HEK293T (cell line): ENCODE data around the gene HTRA2.

Experiments used
- CTCF ChIA-PET: fragments of 350-600 bp; formaldehyde crosslinking; extraction: SDS; loops from one replicate; lab custom pipeline; 2021; ENCODE audit warnings: antibody characterized with exemption, inconsistent platforms; lab: Yijun Ruan, JAX
- POLR2A ChIA-PET: fragments of 350-600 bp; formaldehyde crosslinking; extraction: SDS; loops from one replicate; lab custom pipeline; 2020; ENCODE audit warnings: antibody characterized with exemption, inconsistent platforms; lab: Yijun Ruan, JAX
- DNase-seq: peaks from one replicate; pipeline ENCODE4 v3.0.0; 2012; ENCODE audit warnings: mixed read lengths; ENCODE audit errors: extremely low spot score
- ARNT ChIP-seq: fragments of 450-650 bp; IDR thresholded peaks from 2 replicates; pipeline ENCODE4 v1.6.1; 2017; ENCODE audit warnings: mild to moderate bottlenecking
- BHLHE40 ChIP-seq: fragments of 450-650 bp; IDR thresholded peaks from 2 replicates; pipeline ENCODE4 v1.6.1; 2016; ENCODE audit warnings: mild to moderate bottlenecking, moderate library complexity, borderline replicate concordance
- CTBP1 ChIP-seq: fragments of 450-650 bp; IDR thresholded peaks from 2 replicates; pipeline ENCODE4 v1.6.1; 2016; ENCODE audit warnings: borderline replicate concordance
- ELF4 ChIP-seq: fragments of 450-650 bp; IDR thresholded peaks from 2 replicates; pipeline ENCODE4 v1.6.1; 2017; ENCODE audit warnings: antibody characterized with exemption
- FOXA1 ChIP-seq: fragments of 450-650 bp; IDR thresholded peaks from 2 replicates; pipeline ENCODE4 v1.6.1; 2016; ENCODE audit warnings: mild to moderate bottlenecking
- FOXK2 ChIP-seq: fragments of 450-650 bp; IDR thresholded peaks from 2 replicates; pipeline ENCODE4 v1.6.1; 2016; ENCODE audit warnings: mild to moderate bottlenecking
- FOXM1 ChIP-seq: fragments of 450-650 bp; IDR thresholded peaks from 2 replicates; pipeline ENCODE4 v1.6.1; 2017; ENCODE audit warnings: mild to moderate bottlenecking, borderline replicate concordance
- HDGF ChIP-seq: fragments of 450-650 bp; IDR thresholded peaks from 2 replicates; pipeline ENCODE4 v1.6.1; 2017; ENCODE audit warnings: antibody characterized with exemption, borderline replicate concordance
- L3MBTL2 ChIP-seq: fragments of 450-650 bp; conservative IDR thresholded peaks from 2 replicates; pipeline ENCODE4 v1.6.1; 2016; ENCODE audit warnings: mild to moderate bottlenecking
- LEF1 ChIP-seq: fragments of 450-650 bp; IDR thresholded peaks from 2 replicates; pipeline ENCODE4 v1.6.1; 2017; ENCODE audit warnings: mild to moderate bottlenecking, borderline replicate concordance
- NFRKB ChIP-seq: fragments of 450-650 bp; IDR thresholded peaks from 2 replicates; pipeline ENCODE4 v1.6.1; 2016; ENCODE audit warnings: mild to moderate bottlenecking, moderate library complexity
- SP1 ChIP-seq: fragments of 450-650 bp; IDR thresholded peaks from 2 replicates; pipeline ENCODE4 v1.6.1; 2017
- SUZ12 ChIP-seq: fragments of 450-650 bp; IDR thresholded peaks from 2 replicates; pipeline ENCODE4 v1.6.1; 2016; ENCODE audit warnings: mild to moderate bottlenecking
- TARDBP ChIP-seq: fragments of 450-650 bp; IDR thresholded peaks from 2 replicates; pipeline ENCODE4 v1.6.1; 2016
- ZNF384 ChIP-seq: fragments of 450-650 bp; IDR thresholded peaks from 2 replicates; pipeline ENCODE4 v1.6.1; 2016
- TF ChIP-seq, protein P1 (sequence below): fragments of 450-650 bp; IDR thresholded peaks from 2 replicates; pipeline ENCODE4 v1.6.1; 2016

The HTRA2 gene

DNA sequence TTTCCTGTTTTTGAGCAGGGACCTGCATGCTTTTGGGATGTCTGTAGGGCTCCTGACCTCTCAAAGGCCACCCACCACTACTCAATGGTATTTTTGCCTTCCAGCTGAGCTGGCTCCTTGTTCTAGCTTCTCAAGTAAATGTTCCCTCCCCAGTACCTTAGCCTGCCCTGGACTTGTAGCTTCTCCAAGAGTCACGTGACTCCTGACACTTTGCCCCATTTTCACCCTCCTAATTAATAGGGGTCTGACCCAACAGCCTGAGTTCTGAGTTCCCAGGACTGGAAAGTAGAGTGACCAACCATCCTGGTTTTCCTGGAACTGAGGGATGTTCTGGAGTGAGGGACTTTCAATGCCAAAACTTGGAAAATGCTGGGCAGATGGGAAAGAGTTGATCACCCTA, 34.3 kb upstream of the HTRA2 start:
- TF ChIP-seq LEF1, result no peak
- TF ChIP-seq CTBP1, result no peak
- TF ChIP-seq SUZ12, result no peak
- TF ChIP-seq ARNT, result no peak
- TF ChIP-seq FOXM1, result no peak
- TF ChIP-seq TARDBP, result no peak
- TF ChIP-seq, protein P1, sequence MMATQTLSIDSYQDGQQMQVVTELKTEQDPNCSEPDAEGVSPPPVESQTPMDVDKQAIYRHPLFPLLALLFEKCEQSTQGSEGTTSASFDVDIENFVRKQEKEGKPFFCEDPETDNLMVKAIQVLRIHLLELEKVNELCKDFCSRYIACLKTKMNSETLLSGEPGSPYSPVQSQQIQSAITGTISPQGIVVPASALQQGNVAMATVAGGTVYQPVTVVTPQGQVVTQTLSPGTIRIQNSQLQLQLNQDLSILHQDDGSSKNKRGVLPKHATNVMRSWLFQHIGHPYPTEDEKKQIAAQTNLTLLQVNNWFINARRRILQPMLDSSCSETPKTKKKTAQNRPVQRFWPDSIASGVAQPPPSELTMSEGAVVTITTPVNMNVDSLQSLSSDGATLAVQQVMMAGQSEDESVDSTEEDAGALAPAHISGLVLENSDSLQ, result no peak
- no peak for TF ChIP-seq SP1
- ChIA-PET POLR2A (no interaction called here), CTCF (no interaction called here)
- DNase-seq, result no peak

DNA sequence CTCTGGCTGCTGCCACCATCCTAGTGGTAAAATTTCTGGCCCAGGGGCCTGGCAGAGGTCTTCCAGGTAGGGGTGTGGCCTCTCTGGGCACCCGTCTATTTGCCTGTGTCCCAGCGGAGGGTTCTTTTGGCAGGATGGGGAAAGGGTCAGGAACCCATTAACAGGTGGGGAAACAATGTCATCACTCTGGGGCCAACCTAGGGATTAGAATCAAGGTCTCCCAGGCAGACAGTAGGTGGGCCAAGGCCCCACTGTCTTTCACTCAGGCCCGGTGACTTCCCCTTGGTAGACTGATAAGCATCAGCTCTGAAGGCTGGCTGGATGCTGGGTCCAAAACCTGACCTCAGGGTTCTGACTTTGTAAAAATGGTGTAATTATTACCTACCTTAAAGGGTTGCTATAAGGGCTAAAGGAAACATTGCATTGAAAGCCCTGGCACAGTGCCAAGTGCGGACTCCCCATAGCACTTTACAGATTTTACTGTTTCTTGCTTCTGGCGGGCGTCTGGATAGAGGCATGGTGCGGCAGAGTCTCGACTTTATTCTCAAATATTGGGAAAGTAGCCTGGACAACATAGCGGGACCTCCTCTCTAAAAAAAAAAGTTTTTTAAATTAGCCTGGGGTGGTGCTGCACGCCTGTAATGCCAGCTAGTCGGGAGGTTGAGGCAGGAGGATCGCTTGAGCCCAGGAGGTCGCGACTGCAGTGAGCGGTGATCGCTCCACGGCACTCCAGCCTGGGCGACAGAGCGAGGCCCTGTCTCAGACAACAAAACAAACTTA, 32.5 kb upstream of the HTRA2 start:
- TF ChIP-seq HDGF, result no peak
- no peak for TF ChIP-seq L3MBTL2
- TF ChIP-seq, protein P1, result no peak
- no peak for TF ChIP-seq TARDBP
- no peak for TF ChIP-seq NFRKB
- TF ChIP-seq ZNF384, result no peak
- TF ChIP-seq SP1, result no peak
- no peak for TF ChIP-seq LEF1
- no peak for TF ChIP-seq FOXM1
- no peak for TF ChIP-seq CTBP1
- TF ChIP-seq ELF4, result no peak
- no peak for TF ChIP-seq BHLHE40
- no peak for TF ChIP-seq SUZ12
- TF ChIP-seq FOXA1, result no peak
- TF ChIP-seq ARNT, result no peak
- TF ChIP-seq FOXK2, result no peak
- ChIA-PET POLR2A (no interaction called here), CTCF (no interaction called here)
- DNase-seq, result no peak

DNA sequence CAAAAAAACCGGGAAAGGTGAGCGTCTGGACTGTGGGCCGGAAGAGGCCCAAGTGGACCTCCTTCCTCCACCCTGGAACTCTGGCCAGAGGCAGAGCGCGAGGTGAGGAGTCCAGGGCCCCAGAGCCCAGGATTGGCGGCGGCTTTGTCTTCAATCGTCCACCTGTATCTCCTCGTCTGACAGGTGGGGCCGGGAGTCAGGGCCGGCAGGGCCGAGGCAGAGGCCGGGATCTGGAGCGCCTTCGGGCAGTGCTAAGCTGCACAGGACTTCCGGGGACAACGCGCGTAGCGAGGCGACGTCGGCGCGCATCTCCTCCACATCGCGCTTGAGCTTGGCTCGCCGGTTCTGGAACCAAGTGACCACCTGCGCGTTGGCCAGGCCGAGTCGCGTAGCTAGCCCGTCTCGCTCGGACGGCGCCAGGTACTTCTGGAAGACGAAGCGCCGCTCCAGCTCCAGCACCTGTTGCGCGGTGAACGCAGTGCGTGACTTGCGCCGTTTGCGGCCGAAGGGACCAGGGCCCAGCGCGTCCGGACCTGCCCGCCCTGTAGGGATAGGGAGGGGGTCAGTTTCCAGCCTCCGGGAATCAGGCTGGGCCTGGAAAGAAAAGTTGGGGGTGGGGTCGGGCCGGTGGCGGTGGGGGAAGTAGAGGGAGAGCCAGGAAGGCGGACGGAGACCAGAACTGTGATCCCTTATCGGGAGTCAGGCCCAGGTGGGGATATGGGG, 31.8 kb upstream of the HTRA2 start:
- TF ChIP-seq ELF4 (no peak), CTBP1 (no peak), FOXM1 (no peak), L3MBTL2 (no peak), FOXA1 (no peak), ZNF384 (no peak), SUZ12 (no peak), BHLHE40 (no peak), TARDBP (no peak), HDGF (no peak), NFRKB (no peak), FOXK2 (no peak), ARNT (no peak), LEF1 (no peak), SP1 (no peak)
- TF ChIP-seq, protein P1, result no peak
- DNase-seq, result no peak
- POLR2A ChIA-PET, result no interaction called here
- CTCF ChIA-PET, result no interaction called here

DNA sequence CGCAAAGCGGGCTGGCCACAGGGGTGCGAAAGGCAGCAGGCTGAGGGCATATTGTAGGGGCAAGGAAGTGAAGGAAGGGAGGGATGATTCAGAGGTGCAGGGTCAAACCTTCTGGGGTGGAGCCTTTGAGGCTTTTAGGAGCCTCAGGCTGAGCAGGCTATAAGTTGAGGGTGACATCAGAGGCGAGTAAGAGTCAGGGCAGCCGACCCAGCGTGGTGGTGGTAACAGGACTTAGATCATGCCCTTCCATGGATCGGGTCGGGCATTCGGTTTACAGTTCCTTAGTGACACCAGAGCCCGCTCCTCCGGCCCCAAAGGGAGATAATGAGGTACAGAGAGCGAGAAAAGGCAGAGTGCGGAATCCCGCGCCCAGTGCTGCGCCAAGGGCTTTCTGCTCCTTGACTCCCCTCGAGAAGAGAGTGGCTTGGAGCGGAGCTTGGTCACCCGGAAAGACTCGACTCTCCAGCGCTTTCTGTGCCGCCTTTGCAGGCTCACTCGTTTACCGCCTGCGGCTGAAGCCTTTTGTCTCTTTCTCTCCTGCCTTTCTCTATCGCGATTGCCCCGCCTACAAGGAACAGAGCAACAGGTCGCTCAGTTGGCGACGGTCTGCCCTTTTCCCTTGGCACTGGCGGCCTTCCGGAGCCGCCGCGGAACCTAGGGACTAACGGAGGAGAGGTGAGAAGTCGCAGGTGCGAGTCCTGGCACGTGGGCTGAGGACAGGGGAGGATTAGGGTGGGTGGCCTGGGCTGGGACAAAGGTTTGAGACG, 31.1 kb upstream of the HTRA2 start:
- no peak for DNase-seq
- ChIA-PET CTCF (no interaction called here), POLR2A (no interaction called here)
- TF ChIP-seq SUZ12 (no peak), HDGF (no peak), LEF1 (no peak), ARNT (no peak), NFRKB (no peak), ZNF384 (no peak), FOXK2 (no peak), CTBP1 (no peak), FOXA1 (no peak), BHLHE40 (no peak), SP1 (no peak)

DNA sequence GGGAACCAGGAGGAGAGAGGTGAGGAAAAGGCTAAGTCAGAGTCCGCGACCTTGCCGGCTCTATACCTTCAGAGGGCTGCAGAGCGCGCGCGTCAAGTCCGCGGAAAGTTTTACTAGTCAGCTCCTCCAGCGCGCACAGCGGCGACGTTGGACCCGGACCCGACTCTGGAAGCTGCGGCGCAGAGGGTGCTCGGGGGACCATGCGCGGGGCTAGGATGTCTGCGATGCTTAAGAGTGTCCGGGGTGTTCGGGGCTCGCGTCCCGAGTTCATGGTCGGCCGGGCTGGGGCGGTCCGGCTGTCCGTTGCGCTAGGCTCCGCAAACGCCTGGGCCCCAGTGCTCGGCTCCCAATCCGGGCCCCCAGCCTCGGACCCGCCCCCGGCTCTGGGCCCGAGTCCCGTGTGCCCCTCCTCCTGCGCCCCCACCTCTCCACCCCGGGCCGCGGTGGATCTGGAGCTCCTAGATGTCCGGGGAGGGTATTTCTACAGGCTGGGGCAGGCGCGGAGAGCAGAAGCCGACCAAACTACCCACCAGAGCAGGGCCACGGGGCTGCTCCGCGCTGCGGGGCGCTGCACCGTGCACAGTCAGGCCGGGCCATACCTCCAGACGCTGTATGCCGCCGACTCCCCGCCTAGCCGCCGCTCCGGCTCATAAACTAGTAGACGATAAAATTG, 30.3 kb upstream of the HTRA2 start, which contains the start of gene LBX2:
TSS of gene LBX2 (minus strand) at position 337 of the 673 bp plus-strand sequence. CDS start at position 271, 66 bp downstream.
- ChIA-PET CTCF (no interaction called here), POLR2A (no interaction called here)
- DNase-seq, result no peak
- no peak for TF ChIP-seq LEF1
- no peak for TF ChIP-seq SP1
- TF ChIP-seq L3MBTL2, result no peak
- no peak for TF ChIP-seq SUZ12
- TF ChIP-seq FOXK2, result no peak
- TF ChIP-seq ELF4, result no peak
- TF ChIP-seq CTBP1, result no peak
- no peak for TF ChIP-seq TARDBP
- TF ChIP-seq FOXM1, result no peak
- no peak for TF ChIP-seq FOXA1
- no peak for TF ChIP-seq HDGF
- no peak for TF ChIP-seq NFRKB
- TF ChIP-seq ARNT, result no peak
- TF ChIP-seq BHLHE40, result no peak
- TF ChIP-seq, protein P1, result no peak
- no peak for TF ChIP-seq ZNF384
